Measurements from ENCODE around the gene PKM.
"Not testable (repeated sequence)": the region's sequence is repeated elsewhere in the genome, so short reads cannot be mapped to it uniquely, and the experiment has no call there.

PKM gene

DNA sequence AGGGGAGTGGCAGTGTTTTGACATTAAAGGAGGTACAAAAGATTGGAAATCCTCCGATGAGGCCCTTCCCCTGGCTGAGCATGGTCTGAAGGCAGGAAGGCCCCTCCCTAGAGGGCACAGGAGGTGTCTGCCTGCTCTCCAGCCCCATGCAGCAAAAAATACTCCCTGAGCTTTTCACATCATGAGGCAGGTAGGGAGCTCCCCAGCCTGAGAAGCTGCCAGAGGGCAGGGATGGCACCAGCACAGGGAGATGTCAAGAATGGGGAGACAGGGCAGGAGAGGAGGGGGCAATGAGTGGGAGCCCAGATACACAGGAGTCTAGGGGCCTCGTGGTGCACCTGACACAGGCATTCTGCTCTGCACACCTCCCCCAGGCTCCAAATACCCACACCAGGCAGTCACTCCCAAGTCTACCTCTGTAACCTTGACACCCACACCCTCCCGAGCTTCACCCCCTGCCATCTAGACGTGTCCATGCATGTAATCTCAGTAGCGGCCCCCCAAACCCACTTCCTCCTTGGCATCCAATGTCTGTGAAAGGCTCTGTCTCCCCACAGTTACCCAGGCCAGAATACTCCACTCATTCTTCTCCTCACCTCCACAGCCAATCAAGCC, 56.3 kb downstream of the PKM start:
- no peak for DNase-seq

DNA sequence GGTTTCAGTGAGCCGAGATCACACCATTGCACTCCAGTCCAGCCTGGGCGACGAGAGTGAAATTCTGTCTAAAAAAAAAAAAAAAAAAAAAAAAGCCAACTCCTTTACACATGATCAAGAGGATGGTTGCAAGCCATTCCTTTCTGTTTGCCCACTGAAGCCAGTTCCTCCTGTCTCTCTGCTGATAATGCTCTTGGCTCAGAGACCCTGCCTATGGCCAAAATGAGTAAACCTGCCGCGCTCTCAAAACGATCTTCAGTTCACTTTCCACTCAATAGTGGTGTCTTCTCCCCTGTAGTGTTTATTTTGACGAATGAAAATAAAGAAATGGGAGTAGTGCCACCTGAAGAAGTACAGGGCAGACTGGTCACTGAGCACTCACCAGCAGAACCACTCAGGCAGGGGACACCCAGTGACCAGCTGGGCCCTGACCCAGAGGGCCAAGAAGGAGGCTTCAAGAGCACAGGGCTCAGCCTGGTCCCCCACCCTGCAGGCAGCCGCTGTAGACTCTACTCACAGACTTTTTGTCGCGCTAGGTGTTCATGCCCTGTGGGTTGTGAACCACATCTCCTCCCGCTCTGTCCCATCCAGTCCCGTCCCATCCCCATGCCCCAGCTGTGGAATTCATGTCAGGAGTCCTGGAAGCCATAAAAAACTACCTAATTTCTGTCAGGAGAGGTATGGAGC, 57.0 kb downstream of the PKM start:
- DNase-seq: no peak

DNA sequence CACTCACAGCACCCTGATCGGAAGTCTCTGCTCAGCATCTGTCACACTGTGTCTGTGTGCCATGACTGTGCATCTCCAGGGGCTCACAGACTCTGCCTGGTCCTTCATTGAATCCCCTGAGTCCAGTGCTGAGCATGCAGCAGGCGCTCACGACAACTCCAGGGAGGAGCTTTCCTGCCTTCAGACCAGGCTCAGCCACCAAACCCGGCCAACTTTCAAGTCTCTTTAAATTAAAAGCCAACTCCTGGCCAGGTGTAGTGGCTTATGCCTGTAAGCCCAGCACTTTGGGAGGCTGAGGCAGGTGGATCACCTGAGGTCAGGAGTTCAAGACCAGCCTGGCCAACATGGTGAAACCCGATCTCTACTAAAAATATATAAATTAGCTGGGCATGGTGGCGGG, 57.6 kb downstream of the PKM start:
- no peak for DNase-seq

DNA sequence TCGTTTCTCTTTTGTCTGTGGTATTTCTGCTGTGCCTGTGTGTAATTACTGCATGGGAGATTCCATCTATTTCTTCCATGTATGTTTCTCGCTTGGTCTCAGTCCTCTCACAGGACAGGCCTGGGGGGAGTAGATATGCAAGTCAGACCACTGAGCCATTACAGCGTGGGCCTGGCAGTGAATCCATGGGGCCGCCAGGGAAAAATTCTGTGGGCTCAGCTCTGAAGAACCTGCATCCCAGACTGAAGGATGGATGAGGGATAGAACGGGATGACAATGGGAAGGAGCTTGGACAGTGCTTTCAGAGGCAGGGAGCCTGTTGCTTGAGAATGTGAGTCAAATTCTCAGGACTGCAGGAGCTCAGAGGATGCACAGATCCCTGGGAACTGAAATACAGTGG, 58.2 kb downstream of the PKM start:
- no peak for DNase-seq

DNA sequence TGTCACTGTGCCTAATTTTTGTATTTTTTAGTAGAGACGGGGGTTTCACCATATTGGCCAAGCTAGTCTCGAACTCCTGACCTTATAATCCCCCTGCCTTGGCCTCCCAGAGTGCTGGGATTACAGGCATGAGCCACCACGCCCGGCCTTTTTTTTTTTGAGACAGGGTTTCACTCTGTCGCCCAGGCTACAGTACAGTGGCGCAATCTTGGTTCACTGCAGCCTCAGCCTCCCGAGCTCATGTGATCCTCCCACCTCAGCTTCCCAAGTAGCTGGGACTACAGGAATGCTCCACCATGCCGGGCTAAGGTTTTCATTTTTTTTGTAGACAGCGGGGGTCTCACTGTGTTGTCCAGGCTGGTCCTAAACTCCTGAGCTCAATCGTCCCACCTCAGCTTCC, 59.0 kb downstream of the PKM start:
- not testable (repeated sequence) for DNase-seq

DNA sequence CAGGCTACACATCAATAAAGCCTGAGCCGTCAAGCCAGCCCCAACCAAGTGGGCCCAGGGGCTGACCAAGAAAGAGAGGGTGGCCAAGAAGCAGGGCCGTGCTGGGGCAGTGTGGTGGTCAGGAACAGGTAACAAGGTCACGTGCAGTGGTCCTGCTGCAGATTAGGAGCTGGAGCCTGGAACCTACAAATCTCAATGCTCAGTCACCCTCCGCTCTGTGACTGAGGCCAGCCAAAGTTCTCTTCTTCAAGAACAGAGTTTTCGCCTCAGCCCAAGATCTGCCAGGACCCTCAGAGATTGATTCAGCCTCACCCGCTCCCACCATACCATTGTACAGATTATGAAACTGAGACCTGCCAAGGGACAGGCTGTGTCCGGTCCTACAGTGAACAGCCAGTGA, 60.3 kb downstream of the PKM start:
- no peak for DNase-seq

DNA sequence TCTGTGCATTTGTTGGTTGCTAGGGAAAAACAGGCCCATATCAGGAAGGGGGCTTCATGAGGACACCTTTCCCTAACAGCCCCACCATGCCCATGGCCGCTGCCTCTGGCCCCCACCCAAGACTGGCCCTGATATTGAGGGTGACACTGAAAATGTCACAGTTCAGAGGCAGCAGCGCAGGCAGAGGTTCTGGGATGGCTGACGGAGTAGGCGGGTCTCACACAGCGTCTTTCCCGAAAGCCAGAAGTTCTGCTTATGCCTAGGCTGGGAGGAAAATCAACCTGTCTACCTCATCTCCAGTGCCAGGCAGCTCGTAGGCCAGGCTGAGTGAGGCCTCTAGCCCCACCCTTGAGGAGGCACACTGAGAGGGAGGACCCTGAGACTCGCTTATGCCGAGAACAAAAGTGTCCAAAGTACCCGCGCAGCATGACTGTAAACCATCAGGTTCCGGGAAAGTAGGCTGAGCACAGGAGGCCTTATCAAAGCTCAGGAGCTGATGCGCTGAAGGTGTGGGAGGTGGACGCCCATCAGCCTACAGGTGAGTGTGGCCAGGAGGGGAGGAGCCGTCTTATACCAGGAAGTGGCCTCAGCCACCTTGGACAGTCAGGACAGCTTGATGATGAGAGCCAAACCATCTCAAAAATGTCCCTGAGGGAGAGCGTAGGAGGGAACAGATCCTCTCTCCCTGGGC, 60.9 kb downstream of the PKM start:
- no peak for DNase-seq

DNA sequence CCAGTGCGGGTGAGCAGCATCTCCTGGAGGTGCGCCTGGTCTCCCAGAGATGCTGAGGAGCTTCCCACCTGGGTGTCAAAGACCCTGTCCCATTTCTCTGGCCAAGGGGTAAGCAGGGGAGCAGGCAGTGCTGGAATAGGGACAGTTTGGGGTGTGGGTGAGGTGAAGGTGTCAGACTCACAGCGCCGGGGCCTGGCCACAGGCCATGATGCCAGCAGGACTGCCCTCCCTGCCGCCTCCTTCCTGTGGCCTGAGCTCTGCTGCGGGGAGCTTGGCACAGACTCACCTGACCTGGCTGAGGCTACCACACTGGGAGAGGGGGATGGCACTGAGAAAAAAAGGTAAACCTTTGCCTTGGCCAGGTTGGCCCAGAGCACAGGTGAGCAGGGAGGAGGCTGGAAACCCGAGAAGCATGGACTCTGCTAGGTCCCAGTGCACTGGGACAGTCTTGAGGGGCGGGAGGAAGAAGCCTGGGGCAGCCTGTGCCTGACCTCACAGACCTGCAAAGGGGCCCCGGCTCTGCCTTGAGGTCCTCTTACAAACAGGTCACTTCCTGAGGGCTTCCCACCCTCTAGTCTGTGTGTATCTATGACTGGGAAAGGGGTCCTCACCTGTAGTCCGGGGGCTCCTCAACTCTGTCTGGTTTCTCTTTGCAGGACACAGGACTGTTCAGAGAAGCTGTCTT, 61.6 kb downstream of the PKM start:
- no peak for DNase-seq

DNA sequence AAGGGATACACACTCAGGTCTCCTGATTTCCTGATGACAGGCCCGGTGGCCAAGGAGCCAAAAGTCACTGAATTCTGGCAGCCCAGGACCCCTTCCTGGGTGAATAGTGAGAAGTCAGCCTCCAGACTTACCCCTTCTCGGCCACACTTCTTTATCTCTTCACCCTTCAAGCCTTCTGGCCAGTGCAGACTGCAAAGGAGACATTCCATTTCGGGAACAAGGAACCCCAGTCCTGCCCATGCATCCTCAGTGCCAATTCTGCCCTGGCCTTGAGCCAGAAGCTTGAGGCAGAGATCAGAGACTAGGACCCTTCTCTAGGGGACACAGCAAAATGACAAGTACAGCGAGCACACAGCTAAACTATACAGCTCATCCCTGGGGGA, 62.2 kb downstream of the PKM start:
- no peak for DNase-seq

DNA sequence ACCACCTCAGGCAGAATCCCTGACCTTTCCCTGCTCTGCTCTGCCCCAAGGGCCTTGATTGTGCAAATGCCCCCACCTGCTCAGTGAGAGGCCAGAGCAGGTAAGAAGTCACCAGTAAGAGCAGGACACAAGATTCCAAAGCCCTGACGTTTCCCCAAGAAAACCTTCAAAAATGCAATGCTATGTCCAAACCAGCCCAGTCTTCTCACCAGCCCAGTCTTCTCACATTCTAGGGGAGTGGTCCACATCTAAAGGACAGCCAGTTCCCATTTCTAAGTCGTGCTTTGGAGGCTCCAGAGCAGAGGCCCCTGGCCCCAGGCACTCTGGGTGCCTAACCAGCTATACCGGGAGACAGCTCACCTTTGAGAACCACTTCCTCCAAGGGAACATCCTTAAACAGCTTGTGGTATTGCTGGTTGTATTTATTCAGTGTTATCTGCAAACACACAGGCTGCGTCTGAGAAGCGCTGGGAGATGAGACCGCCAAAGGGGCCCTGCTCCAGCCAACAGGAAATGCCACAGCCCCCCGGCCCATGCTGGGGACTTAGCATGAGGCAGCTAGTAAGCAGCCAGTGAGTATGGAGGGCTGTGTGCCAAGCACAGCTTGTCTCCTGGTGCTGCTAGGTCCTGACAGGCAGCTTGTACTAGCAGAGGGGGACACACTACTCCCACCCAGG, 62.7 kb downstream of the PKM start:
- DNase-seq: no peak

DNA sequence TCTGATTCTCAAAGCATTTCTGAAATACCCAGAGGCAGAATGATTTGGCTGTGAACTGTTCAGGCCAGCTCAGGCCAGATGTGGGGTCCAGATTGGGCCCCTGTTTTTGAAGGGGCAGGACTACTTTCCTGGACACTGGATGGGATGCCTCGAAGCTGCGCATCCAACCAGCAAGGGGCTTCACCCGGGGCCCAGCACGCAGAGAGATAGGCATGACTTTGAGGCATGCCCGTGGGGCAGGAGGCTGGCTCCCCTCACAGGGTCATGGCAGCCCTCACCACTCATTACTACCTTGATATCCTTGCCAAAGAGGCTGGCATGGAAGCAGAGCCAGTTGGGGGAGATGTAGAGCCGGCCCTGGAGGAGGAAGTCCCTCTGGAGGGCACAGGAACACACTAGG, 63.5 kb downstream of the PKM start:
- DNase-seq: no peak

DNA sequence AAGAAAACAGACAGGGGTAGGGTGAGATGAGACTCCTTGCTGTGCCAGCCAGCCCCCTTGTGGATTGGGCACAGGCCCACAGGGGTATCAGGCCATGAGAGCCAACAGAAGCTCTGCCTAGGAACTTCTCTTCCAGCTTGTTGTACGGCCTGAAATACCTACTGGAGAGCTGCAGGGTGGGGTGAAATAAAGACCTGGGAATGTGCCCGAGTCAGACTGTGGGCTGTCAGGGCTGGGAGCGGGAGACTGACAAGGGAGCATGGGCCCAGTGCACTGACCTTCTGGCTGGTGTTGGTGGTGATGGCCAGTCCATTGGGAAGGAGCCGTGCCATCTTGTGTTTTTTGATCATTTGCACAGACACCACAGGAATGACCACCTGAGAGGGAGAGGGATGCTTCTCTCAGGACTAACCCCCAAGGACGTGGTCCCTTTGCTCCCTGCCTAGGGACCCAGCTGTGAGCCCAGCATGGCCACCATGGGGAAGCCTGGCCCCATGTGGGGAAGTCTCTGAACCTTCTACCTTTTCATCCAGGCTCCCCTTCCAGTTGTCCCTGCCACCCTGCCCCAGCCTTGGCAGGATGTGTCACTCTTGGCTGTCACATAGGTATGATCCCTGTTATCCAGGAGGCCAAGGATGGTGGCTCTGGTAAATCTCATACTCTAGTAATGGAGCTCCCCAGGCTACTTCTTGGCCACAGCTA, 64.1 kb downstream of the PKM start:
- no peak for DNase-seq

DNA sequence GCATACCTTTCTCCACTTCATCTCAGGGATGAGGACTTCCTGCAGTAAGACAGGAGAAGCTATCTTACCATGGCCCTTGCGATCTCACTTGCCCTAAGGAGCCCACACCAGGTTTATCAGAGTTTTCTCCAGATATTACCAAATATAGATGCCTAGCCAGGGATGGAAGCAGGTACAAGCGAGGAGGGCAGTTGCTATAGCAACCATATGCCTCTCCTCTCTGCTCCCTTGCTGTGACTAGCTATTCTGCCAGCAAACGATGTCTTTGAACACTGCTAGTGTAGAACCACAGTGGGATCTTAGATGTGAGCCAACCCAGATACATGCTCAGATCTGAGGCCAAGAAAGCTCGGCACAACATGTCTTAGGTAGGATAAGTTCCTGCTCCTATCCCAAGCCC, 67.3 kb downstream of the PKM start:
- no peak for DNase-seq

DNA sequence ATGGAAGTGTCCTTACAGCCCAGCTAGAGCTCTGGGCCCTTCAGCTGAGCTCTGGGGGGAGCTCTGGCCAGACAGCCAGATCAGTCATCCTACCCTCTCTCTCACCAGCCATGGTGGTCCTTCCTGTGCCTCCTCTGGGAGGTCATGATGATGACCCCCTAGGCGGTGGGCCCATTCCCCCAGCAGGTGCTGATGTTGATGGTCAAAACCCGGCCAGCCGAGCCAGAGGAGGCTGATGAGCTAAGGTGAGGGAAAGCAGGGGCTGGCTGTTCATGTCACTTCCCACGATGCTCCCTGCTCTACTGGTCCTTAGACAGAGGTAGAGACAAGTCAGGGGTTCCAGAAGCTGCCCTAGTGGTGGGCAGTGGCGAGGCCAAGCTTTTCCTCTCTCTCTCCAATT, 68.4 kb downstream of the PKM start:
- DNase-seq: no peak

DNA sequence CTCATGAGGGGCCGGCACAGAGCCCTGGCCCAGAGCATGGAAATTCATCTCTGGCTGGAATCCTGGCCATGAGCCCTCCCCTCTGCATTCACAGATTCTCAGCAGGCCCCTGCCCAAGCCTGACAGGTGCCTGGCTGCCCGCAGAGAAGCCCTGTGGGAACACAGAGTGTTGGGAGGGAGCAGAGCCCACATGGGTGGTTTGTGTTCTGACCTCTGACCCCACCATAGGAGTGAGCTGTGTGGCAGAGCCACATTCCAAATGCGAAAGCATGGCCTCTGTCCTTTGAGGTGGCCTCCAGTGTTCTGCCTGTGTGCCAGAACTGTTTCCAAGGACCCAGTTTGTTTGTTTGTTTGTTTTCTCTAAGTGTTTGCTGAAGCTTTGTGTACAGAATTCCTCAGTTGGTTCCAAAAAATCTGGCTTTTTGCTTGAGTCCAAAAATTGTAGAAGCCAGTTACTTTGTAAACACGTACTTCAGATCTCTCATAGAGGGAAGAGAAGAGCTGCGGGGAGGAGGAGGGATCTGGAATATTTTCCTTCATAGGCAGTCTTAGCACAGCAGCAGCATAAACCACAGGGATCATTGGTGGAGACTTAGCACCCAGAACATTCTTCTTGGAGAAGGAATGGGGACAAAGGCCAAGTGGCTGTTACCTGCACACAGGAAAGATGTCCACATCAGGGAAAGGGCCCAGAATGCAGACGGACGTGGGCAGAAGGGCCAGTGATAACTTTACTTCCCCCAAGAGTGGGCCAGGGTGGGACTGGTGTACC, 69.4 kb downstream of the PKM start:
- DNase-seq: no peak

DNA sequence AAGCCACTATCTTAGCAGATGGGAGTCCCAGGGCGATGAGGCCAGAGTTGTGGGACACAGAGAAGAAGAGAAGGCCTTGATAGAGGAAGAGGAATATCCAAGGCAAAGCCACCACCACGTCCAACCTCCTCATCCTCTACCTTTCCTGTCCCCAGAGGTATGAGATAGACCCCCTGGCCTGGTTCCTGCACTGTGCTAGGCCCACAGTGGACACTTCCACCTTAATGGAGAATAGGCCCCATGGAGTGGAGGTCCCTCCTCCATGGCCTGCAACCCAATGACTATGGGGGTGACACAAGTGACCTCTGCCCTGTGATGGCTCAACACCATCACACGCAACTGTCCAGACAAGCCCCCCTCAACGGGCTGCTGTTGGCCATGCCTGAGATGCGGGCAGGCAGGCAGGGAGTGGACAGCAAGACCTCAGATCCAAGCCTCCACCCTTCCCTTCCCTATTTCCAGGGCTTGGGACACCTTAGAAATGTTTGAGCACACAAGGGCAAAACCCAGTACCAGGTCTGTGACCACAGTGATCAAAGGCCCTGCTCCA, 70.2 kb downstream of the PKM start:
- DNase-seq: no peak

DNA sequence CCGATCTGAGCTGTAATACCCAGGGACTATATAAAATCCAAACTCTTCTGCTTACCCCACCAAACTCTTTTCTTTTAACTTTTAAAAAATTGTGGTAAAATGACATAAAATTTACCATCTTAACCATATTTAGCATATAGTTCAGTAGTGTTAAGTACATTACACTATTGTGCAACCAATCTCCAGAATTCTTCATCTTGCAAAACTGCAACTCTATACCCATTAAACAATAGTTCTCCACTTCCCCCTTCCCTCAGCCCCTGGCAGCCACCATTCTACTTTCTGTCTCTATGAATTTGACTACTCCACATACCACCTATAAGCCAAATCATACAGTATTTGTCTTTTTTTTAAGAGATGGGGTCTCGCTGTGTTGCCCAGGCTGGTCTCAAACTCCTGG, 74.1 kb downstream of the PKM start:
- DNase-seq: no peak

DNA sequence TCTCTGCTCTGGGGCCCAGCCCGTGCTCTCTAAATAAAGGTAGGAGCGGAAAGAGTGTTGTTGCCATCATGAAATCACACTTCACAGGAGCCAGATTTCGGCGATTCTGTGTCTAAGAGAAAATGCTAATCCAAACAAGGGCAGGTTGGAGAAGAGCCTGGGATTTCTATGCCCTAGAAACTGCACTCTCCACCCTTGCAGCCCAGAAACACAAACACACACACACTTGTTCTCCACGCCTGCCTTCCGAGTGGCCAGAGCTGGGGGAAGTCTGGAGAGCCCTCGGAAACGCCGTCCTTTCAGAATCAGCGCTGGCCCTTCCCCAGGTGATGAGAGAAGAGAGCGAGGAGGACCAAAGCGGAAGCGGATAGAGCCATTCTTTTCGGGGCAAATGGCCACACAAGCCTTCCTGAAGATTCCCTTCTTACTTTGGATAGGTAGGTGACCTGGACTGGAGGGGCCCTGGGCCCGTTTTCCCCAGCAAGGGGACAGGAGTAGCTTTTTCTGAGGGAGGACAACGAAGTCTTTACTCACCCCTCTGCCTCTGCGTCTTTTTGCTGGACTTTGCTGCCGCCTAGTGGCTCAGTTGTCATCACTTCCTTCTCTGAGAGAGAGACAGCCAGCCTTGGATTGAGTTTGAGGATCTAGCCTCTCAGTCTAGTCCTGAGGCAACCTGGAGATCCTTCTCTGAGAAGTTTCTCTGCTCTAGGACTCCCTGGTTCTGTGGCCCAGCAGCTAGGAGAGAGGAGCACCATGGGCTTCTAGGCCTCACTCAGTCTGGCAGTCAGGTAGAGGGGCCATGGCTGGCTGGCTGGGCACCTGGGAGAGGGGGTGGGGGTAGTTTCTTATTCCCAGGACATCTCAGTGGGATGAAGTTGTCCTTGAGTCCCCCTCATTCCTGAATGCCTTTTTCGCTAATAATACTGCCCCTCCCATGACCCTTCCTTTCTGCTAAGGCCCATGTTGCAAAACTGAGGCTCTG, 75.1 kb downstream of the PKM start:
- DNase-seq: peak; percentile 37

DNA sequence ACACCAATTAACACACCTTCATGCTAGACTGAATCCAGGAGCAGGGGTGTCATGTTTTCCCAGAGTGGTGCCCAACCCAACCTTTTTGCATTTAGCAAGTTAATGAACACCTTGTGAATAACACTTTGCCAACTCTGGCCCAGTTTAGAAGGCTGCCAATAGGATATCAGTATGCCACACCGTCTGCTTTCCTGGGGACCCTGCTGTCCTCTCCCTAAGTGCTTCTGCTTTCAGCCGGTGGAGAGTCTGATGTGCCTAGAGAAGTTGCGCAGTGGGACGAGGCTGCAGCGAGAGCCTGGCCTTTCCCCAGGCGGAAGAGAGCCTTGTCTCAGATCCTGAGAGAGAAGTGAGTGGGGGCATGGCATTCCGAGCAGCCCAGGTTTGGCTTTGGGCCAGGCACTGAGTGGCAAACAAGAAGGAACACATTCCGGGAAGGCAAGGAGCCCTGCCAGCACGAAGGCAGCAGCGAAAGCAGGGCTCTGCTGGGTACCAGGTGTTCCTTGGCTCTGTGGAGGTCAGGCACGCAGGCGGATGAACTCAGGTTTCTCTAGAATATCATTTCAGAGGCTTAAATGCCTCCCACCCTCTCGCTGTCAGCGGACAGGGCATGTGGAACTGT, 75.9 kb downstream of the PKM start:
- no peak for DNase-seq

DNA sequence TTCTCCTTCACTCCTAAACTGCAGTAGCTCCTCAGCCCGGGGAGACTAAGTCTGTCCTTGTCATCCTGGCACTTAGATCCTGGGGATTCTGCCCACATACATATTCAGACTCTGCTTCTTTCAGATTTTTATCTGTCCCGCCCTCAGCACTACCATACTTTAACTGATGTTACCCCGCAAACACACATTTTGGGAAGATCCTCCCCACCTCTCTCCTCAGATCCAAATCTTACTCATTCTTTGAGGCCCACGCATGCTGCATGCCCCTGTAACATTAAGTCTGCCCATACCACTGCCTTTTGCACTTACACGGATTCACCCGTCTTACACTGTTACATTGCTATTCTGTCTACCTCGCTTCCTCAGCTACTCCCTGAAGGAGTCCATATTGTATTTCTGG, 76.7 kb downstream of the PKM start:
- DNase-seq: no peak

Measured in 8988T (cell line).